ENCODE results near the gene SDF4.

DNA sequence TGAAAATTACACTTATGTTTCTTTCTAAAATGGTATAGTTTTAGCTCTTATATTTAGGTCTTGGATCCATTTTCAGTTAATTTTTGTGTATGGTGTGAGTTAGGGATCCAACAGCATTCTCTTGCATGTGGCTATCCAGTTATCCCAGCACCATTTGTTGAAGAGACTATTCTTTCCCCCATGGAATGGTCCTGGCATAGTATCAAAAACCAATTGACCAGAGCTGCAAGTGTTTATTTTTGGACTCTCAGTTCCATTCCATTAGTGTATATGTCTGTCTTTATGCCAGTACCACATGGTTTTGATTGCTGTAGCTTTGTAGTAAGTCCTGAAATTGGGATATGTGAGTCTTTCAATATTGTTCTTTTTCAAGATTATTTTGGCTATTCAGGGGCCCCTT is 43.9 kb downstream of the SDF4 start:
- TF ChIP-seq CTCF (IDR thresholded peaks at IDR 0.05; ENCODE audit: insufficient read depth, low read depth, low read length) (no peak), EZH2 (IDR thresholded peaks at IDR 0.05; ENCODE audit: insufficient read depth, low read length) (no peak)

Measured in astrocyte (in vitro differentiated cells and primary cell).